ENCODE measurements around the gene NUDT6.

- TF ChIP-seq, protein P1, sequence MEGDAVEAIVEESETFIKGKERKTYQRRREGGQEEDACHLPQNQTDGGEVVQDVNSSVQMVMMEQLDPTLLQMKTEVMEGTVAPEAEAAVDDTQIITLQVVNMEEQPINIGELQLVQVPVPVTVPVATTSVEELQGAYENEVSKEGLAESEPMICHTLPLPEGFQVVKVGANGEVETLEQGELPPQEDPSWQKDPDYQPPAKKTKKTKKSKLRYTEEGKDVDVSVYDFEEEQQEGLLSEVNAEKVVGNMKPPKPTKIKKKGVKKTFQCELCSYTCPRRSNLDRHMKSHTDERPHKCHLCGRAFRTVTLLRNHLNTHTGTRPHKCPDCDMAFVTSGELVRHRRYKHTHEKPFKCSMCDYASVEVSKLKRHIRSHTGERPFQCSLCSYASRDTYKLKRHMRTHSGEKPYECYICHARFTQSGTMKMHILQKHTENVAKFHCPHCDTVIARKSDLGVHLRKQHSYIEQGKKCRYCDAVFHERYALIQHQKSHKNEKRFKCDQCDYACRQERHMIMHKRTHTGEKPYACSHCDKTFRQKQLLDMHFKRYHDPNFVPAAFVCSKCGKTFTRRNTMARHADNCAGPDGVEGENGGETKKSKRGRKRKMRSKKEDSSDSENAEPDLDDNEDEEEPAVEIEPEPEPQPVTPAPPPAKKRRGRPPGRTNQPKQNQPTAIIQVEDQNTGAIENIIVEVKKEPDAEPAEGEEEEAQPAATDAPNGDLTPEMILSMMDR (conservative IDR thresholded peaks at IDR 0.05), result no peak
- TF ChIP-seq ZFX (IDR thresholded peaks at IDR 0.05), result no peak
Measured at GRCh38 chr4:122899682-122900081, 22.7 kb downstream of the NUDT6 start.
